Cardiac muscle cell (in vitro differentiated cells and primary cell): ENCODE results near the gene BCL7B. TPM values are rescaled to one million over a fixed set of nuclear protein-coding genes. Genes with fewer than 3 reads are reported as not detected.
"Not testable (repeated sequence)": the region's sequence is repeated elsewhere in the genome, so short reads cannot be mapped to it uniquely, and the experiment has no call there.

Source experiments
- DNase-seq, 2 donors: peaks; one replicate each; pipeline versions ENCODE4 v3.0.0 to v3.0.0-alpha.2; 2010 to 2017; ENCODE audit warnings: low read depth in 1 of 2, low spot score in 1 of 2
- H3K27ac ChIP-seq: fragments of 200-600 bp; sonication (generic); 2 replicates; pipeline ENCODE4 v1.5.1; 2016
- H3K27me3 ChIP-seq: fragments of 200-600 bp; sonication (generic); 2 replicates; pipeline ENCODE4 v1.6.0; 2016; ENCODE audit warnings: control low read depth
- H3K36me3 ChIP-seq: fragments of 200-600 bp; sonication (generic); 2 replicates; pipeline ENCODE4 v1.5.1; 2016; ENCODE audit warnings: control low read depth
- H3K4me1 ChIP-seq: fragments of 200-600 bp; sonication (generic); 2 replicates; pipeline ENCODE4 v1.8.1; 2017; ENCODE audit warnings: low read depth, mild to moderate bottlenecking, mixed run types
- H3K4me3 ChIP-seq: fragments of 200-600 bp; sonication (generic); 2 replicates; pipeline ENCODE4 v1.5.1; 2016; ENCODE audit warnings: mild to moderate bottlenecking
- H3K9me3 ChIP-seq: fragments of 200-600 bp; sonication (generic); 2 replicates; pipeline ENCODE4 v1.5.1; 2017; ENCODE audit warnings: low read depth, mild to moderate bottlenecking, control low read depth
- polyA plus RNA-seq: library from polyadenylated mRNA; unstranded; fragments of >200 nt; fragmentation: Nextera tagmentation; extraction: Ambion mirVana; gene quantifications from 2 replicates; pipeline ENCODE4 v1.2.1, GENCODE V29; 2016
- total RNA-seq: library from RNA; depleted of rRNA; stranded (reverse); fragments of >200 nt; gene quantifications from 2 replicates; pipeline ENCODE4 v1.2.3, GENCODE V29; 2016
- TF ChIP-seq, protein P1 (sequence below): IDR thresholded peaks from 2 replicates; pipeline ENCODE4 v1.5.1; 2012; ENCODE audit warnings: low read depth, mild to moderate bottlenecking, low read length

The BCL7B gene
- total and polyA plus RNA-seq, 2 experiments from 2014 or later: 36.7 to 45.7 TPM

DNA sequence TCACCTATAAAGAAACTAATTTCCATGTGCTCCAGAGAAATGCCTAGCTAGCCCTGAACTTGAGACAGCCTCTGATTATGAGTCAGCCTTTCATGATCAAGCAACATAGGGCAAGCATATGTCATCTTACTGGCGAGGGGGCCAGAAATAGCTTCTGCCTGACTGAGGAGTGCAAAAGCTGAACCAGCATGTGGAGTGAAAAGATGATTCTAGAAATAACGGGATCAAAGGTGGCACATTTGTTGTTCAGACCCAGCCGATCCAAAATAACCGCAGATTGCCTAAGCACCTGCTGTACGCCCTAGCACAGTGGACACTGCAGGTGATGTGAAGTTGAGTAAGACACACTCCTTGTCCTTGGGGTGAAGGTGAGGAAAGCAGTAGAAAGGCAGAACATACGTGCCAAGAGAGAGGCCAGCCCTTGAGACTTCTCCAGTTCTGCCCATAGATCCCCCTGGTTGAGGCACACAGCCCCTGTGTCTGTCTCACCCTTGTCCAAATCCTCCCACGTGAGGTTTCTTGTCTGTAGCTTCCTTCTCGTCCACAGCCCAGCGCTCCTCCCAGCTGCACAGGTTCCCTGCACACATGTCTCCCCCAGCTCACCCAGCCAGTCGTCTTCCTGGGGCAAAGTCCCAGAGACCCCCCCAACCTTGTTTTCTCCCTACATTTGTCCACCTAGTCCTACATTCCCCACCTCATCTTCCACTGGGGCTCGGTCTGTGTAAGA lies 2.8 kb upstream of the BCL7B start:
- Histone ChIP-seq H3K9me3 (no peaks in the 10 kb centered on the region), H3K4me1 (no peaks in the 10 kb centered on the region), H3K4me3 (no peak overlapping the region), H3K27me3 (no peaks in the 10 kb centered on the region), H3K36me3 (no peaks in the 10 kb centered on the region), H3K27ac (peak overlapping the region; percentile 10)
- DNase-seq: peak in 1 of 2 donors; percentile 64
- TF ChIP-seq, protein P1, sequence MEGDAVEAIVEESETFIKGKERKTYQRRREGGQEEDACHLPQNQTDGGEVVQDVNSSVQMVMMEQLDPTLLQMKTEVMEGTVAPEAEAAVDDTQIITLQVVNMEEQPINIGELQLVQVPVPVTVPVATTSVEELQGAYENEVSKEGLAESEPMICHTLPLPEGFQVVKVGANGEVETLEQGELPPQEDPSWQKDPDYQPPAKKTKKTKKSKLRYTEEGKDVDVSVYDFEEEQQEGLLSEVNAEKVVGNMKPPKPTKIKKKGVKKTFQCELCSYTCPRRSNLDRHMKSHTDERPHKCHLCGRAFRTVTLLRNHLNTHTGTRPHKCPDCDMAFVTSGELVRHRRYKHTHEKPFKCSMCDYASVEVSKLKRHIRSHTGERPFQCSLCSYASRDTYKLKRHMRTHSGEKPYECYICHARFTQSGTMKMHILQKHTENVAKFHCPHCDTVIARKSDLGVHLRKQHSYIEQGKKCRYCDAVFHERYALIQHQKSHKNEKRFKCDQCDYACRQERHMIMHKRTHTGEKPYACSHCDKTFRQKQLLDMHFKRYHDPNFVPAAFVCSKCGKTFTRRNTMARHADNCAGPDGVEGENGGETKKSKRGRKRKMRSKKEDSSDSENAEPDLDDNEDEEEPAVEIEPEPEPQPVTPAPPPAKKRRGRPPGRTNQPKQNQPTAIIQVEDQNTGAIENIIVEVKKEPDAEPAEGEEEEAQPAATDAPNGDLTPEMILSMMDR: no peak

DNA sequence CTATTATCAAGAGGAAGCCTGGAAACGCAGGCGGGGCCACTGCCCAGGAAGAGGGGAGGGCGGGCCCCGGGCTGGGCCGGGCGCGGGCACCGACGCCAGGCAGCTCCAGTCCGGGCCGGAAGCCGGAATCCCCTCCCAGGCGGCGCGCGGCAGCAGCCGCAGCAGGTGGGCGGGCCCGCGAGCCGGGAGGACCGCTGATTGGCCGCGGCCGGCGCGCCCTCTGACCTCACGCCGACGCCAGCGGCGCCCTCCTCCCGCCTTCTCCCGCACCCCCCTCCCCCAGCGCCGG lies 438 bp downstream of the BCL7B start:
- H3K4me1 ChIP-seq: no peaks in the 10 kb centered on the region
- no peaks in the 10 kb centered on the region for H3K27me3 ChIP-seq
- H3K36me3 ChIP-seq: no peaks in the 10 kb centered on the region
- H3K27ac ChIP-seq: peak overlapping the region; percentile 100
- TF ChIP-seq, protein P1: no peak
- peak; percentile 95 to 96 for DNase-seq
- H3K4me3 ChIP-seq: peak overlapping the region; percentile 91
- H3K9me3 ChIP-seq: no peaks in the 10 kb centered on the region

DNA sequence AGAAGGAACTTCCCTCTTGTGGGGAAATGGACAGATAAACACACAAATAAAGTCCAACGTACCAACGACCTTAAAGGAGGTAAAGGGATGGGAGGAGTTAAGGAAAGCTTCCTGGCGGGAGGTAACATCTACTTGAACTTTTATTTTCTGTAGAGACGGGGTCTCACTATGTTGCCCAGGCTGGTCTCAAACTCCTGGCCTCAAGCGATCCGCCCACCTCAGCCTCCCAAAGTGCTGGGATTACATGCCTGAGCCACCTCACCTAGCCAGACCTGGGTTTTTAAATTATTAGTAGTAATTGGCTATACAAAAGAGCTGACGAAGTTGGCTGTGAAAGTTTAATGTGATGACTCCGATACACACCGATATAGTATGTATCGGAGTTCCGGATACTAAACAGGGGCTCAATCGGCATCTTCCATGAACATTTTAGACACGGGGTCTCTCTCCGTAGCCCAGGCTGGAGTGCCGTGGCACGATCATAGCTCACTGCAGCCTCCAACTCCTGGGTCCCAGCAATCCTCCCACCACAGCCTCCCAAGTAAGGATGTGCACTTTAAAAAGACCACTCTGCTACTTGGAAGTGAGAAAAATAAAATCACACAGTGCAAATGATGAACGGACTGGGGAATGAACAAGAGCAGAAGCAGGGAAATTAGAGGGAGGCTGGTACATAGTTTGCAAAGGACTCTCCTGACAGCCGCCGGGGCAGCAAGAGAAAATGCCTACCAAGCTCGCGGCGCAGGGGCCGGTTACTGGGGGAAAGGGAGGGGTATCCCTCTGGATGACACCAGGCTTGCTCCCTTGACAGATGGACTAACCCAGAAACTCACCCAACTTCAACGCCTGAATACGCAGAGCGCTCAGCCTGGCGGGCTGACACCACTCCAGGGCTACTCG lies 1.0 kb downstream of the BCL7B start:
- peak overlapping the region; percentile 91 for H3K4me3 ChIP-seq
- H3K4me1 ChIP-seq: no peaks in the 10 kb centered on the region
- H3K9me3 ChIP-seq: no peaks in the 10 kb centered on the region
- H3K27me3 ChIP-seq: no peaks in the 10 kb centered on the region
- H3K27ac ChIP-seq: peak overlapping the region; percentile 100
- peaks cover 4% of the 10 kb centered on the region for H3K36me3 ChIP-seq
- TF ChIP-seq, protein P1: no peak
- no peak for DNase-seq

DNA sequence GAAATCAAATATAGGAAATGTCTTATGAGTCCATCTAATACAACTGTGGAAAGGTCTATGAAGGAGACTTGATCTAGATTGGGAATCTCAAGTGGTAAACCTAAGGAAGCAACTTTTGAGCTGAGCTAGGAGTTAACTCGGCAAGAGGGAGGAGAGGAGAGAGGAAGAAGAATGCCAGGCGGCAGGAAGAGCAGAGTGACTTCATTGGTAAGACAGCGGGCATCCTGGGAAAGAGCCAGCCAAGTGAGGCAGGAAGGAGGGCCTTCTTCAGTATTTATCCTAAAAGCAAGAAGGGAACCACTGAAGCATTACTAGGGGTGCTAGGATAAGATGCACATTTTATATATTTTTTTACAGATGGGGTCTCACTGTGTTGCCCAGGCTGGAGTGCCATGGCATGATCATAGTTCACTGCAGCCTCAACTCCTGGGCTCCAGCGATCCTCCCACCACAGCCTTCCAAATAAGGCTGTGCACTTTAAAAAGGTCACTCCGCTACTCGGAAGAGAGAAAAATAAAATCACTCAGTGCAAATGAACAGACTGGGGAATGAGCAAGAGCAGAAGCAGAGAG lies 2.0 kb downstream of the BCL7B start:
- Histone ChIP-seq H3K27me3 (no peaks in the 10 kb centered on the region), H3K4me3 (no peak overlapping the region), H3K4me1 (no peaks in the 10 kb centered on the region), H3K36me3 (peaks cover 8% of the 10 kb centered on the region), H3K9me3 (no peaks in the 10 kb centered on the region), H3K27ac (peak overlapping the region; percentile 100)
- peak in 1 of 2 donors; percentile 6 for DNase-seq
- TF ChIP-seq, protein P1: no peak

DNA sequence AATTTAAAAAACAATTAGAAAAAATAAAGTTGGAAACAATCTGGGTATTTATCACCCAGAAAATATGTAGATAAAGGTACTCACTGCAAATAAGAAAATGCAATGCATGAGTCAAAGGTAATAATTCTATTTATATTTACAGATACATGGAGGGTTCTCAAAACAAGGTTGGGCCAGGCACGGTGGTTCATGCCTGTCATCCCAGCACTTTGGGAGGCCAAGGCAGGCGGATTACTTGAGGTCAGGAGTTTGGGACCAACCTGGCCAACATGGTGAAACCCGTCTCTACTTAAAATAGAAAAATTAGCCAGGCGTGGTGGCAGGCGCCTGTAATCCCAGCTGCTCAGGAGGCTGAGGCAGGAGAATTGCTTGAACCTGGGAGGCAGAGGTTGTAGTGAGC lies 7.4 kb downstream of the BCL7B start:
- H3K27me3 ChIP-seq, DNase-seq, H3K4me3 ChIP-seq, H3K4me1 ChIP-seq, H3K27ac ChIP-seq, H3K9me3 ChIP-seq: not testable (repeated sequence)
- peaks cover 11% of the 10 kb centered on the region for H3K36me3 ChIP-seq

DNA sequence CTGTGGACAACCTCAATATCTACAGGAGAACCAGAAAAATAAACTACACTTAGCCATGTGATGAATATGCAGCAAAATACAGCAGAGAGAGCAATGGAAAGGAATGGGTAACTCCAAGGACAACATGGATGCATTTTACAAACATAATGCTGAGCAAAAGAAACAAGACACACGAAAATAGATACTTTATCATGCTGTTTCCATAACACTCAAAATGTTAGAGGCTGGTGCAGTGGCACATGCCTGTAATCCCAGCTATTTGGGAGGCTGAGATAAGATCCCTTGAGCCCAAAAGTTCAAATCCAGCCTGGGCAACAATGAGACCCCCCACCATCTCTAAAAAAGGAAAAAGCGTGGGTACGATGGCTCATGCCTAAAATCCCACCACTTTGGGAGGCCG lies 8.3 kb downstream of the BCL7B start:
- H3K36me3 ChIP-seq: peaks cover 11% of the 10 kb centered on the region
- H3K27me3 ChIP-seq: no peaks in the 10 kb centered on the region
- H3K27ac ChIP-seq: no peak overlapping the region
- DNase-seq: no peak
- TF ChIP-seq, protein P1: no peak
- no peaks in the 10 kb centered on the region for H3K9me3 ChIP-seq
- no peak overlapping the region for H3K4me3 ChIP-seq
- H3K4me1 ChIP-seq: no peaks in the 10 kb centered on the region
